Esophagus squamous epithelium (tissue), 4 donors: Measurements from ENCODE around the gene GIMAP5.

Source experiments
- CTCF ChIP-seq, 6 experiments: fragments of 450-650 bp in 4 of 6; fragments of 200-600 bp in 2 of 6; sonication (generic) in 2 of 6; IDR thresholded peaks; one replicate each; pipeline ENCODE4 v1.5.1; 2016 to 2019; ENCODE audit warnings: antibody characterized with exemption in 6 of 6, mild to moderate bottlenecking in 4 of 6, moderate library complexity in 4 of 6
- POLR2A ChIP-seq, 4 donors: fragments of 450-650 bp; IDR thresholded peaks; one replicate each; pipeline ENCODE4 v1.6.1; 2017; ENCODE audit warnings: antibody characterized with exemption in 4 of 4, mild to moderate bottlenecking in 4 of 4, moderate library complexity in 3 of 4

GRCh38 chr7:150719436-150719835 is 17.8 kb upstream of the GIMAP5 start:
- TF ChIP-seq CTCF (IDR thresholded peaks at IDR 0.05) = no peak
- TF ChIP-seq POLR2A (IDR thresholded peaks at IDR 0.05) = no peak
